GM12891 (cell line): ENCODE measurements around the gene TMEM178B.

Experiments
- DNase-seq: peaks from one replicate; pipeline ENCODE4 v3.0.0; 2011; ENCODE audit warnings: low spot score; ENCODE audit not compliant: insufficient read length
- FAIRE-seq: peaks from 2 replicates; lab custom pipeline; 2011; peaks lifted over from hg19 to GRCh38; lab: Jason Lieb, UNC
- PAX5 ChIP-seq: IDR thresholded peaks from 2 replicates; pipeline ENCODE4 v1.6.1; 2011; ENCODE audit warnings: low read length, moderate library complexity, mild to moderate bottlenecking; ENCODE audit not compliant: insufficient read depth, severe bottlenecking
- POLR2A ChIP-seq: IDR thresholded peaks from 2 replicates; pipeline ENCODE4 v1.6.1; 2011; ENCODE audit warnings: low read depth, low read length, control low read depth
- POLR2AphosphoS5 ChIP-seq: IDR thresholded peaks from 2 replicates; pipeline ENCODE4 v1.6.1; 2011; ENCODE audit warnings: low read depth, low read length, control low read depth
- POU2F2 ChIP-seq: IDR thresholded peaks from 2 replicates; pipeline ENCODE4 v1.6.1; 2011; ENCODE audit warnings: low read depth, mild to moderate bottlenecking, control low read depth, low read length, moderate library complexity
- SPI1 ChIP-seq: IDR thresholded peaks from 2 replicates; pipeline ENCODE4 v1.6.1; 2011; ENCODE audit warnings: low read depth, low read length, control low read depth
- TAF1 ChIP-seq: IDR thresholded peaks from 2 replicates; pipeline ENCODE4 v1.6.1; 2011; ENCODE audit warnings: low read depth, low read length, control low read depth

Gene TMEM178B

GRCh38 chr7:141198194-141198958 is 124.5 kb downstream of the TMEM178B start:
- TF ChIP-seq TAF1 (no peak), POLR2A (no peak), POU2F2 (no peak), SPI1 (no peak), POLR2AphosphoS5 (no peak), PAX5 (no peak)
- no peak for DNase-seq
- no peak for FAIRE-seq

GRCh38 chr7:141200191-141201108 is 126.6 kb downstream of the TMEM178B start:
- TF ChIP-seq POU2F2 (no peak), POLR2AphosphoS5 (no peak), SPI1 (no peak), TAF1 (no peak), PAX5 (no peak), POLR2A (no peak)
- FAIRE-seq (no peak), DNase-seq (no peak)

DNA sequence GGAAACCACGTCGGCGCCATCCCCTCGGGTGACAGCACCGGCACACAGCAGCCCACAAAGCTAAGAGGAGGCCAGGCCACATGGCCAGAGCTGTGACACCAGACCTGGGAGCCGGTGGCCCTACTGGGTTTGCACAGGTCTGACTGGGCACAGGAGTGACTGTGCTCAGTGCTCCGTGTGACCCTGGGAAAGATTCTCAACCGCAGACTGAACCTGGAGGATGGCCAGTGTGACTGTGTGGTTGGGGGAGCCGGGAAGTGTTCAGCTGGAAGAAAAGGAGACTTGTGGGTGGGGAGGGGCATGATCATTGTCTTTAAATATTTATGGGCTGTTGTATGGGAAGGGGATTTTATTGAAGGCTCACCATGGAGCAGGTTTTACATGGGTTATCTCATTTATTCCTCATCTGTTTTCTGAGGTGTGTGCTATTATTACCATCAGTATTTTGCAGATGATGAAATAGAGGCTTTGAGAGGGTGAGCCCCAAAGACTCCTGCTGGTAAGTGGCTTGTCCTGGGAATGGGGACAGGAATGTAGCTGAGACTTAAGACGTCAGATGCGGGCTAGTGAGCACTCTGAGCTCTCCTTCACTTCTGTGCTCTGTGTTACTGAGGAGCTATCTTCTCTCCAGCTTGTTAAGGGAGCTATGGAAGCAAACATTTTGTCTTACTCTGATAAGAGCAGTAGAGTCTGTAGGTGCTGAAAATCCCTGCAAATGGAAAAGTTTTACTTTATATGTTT is 127.5 kb downstream of the TMEM178B start:
- FAIRE-seq, result no peak
- DNase-seq, result no peak

DNA sequence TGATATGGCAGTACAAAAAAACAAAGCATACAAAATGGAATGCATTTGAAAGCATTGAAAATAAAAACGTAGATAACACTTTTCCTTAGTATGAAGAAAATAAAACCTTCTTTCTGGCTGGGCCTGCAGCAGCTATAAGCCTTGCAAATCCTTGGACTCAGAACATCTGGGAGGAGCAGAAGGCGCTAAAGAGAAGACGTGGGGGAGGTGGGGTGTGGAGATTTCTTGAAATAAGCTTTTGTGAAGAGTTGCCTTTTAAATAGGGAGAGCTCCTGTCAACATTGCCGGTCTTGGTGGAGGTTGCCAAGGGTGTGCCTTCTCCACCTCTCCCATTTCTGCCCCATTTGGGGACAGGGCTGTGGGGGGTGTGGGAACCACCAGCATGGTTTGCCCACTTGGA is 128.7 kb downstream of the TMEM178B start:
- FAIRE-seq, result no peak
- DNase-seq, result no peak
- TF ChIP-seq POLR2A (no peak), TAF1 (no peak), PAX5 (no peak), POU2F2 (no peak), POLR2AphosphoS5 (no peak), SPI1 (no peak)

More for the DNA sequence above, 127.5 kb downstream of the TMEM178B start:
- no peak for TF ChIP-seq PAX5
- no peak for TF ChIP-seq TAF1
- no peak for TF ChIP-seq POLR2A
- TF ChIP-seq POLR2AphosphoS5, result no peak
- no peak for TF ChIP-seq SPI1
- no peak for TF ChIP-seq POU2F2

GRCh38 chr7:141203177-141203576 is 129.3 kb downstream of the TMEM178B start:
- TF ChIP-seq POLR2AphosphoS5, result no peak
- TF ChIP-seq SPI1, result no peak
- no peak for TF ChIP-seq PAX5
- TF ChIP-seq POU2F2, result no peak
- TF ChIP-seq TAF1, result no peak
- TF ChIP-seq POLR2A, result no peak

GRCh38 chr7:141203586-141203985 is 129.7 kb downstream of the TMEM178B start:
- FAIRE-seq (no peak), DNase-seq (no peak)
- no peak for TF ChIP-seq POU2F2
- TF ChIP-seq PAX5, result no peak
- no peak for TF ChIP-seq POLR2AphosphoS5
- TF ChIP-seq POLR2A, result no peak
- TF ChIP-seq TAF1, result no peak
- TF ChIP-seq SPI1, result no peak

More at GRCh38 chr7:141203177-141203576, 129.3 kb downstream of the TMEM178B start:
- no peak for FAIRE-seq
- no peak for DNase-seq

DNA sequence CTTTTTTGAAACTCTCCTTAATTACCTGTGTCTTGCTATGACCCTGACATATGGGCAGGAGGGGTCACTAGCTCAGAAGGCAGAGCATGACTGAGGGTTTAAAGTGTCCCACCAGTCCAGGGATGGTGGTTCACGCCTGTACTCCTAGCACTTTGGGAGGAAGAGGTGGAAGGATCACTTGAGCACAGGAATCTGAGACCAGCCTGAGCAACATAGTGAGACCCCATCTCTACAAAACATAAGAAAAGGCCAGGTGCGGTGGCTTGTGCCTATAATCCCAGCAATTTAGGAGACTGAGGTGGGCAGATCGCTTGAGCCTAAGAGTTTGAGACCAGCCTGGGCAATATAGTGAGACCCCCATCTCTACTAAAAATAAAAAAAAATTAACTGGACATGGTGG is 133.8 kb downstream of the TMEM178B start:
- no peak for TF ChIP-seq POU2F2
- no peak for TF ChIP-seq POLR2AphosphoS5
- TF ChIP-seq PAX5, result no peak
- no peak for TF ChIP-seq SPI1
- no peak for TF ChIP-seq POLR2A
- TF ChIP-seq TAF1, result no peak

DNA sequence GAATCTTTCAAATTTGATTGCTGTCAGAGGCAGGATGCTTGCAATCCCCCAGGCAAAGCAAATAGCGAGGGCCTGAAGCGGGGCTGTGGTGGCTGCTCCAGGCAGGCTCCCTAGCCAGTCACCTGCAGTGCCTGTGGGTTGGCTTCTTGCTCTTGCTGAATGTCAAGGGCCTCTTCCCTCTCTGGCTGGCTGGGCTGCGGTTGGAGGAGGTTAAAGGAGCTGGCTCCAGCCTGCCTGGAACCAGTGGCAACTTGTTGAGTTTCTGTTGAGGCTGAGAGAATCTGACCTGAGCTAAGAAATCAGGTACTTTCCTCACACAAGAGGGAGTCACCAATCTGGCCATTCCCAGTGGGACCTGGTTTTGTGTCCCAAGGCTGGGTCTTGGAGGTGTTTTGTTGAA is 134.7 kb downstream of the TMEM178B start:
- no peak for FAIRE-seq
- no peak for DNase-seq
- TF ChIP-seq POLR2AphosphoS5 (no peak), POU2F2 (no peak), SPI1 (no peak), TAF1 (no peak), PAX5 (no peak), POLR2A (no peak)

More for the DNA sequence above, 133.8 kb downstream of the TMEM178B start:
- DNase-seq, result no peak
- no peak for FAIRE-seq

GRCh38 chr7:141209454-141209853 is 135.6 kb downstream of the TMEM178B start:
- DNase-seq (no peak), FAIRE-seq (no peak)
- TF ChIP-seq PAX5 (no peak), POLR2AphosphoS5 (no peak), SPI1 (no peak), POLR2A (no peak), TAF1 (no peak), POU2F2 (no peak)
